Duodenal mucosa (tissue), 2 donors: ENCODE data around the gene KCNH1.
A peak's percentile ranks its signal among the peaks of the same experiment; 100 is the strongest.

Experiments used
- H3K27ac ChIP-seq: one replicate; pipeline ENCODE4 v1.7.0; 2013; ENCODE audit warnings: low read depth, low read length
- H3K27me3 ChIP-seq, 2 donors: one replicate each; pipeline ENCODE4 v1.7.0; 2013; ENCODE audit warnings: low read length in 2 of 2, control low read depth in 1 of 2; ENCODE audit not compliant: insufficient read depth in 2 of 2, control insufficient read depth in 1 of 2
- H3K36me3 ChIP-seq, 2 donors: one replicate each; pipeline ENCODE4 v1.7.0; 2013; ENCODE audit warnings: low read length in 2 of 2, control low read depth in 1 of 2; ENCODE audit not compliant: insufficient read depth in 2 of 2, control insufficient read depth in 1 of 2
- H3K4me1 ChIP-seq, 2 donors: one replicate each; pipeline ENCODE4 v1.7.0; 2013; ENCODE audit warnings: low read length in 2 of 2, control low read depth in 1 of 2; ENCODE audit not compliant: insufficient read depth in 2 of 2, control insufficient read depth in 1 of 2
- H3K4me3 ChIP-seq, 2 donors: one replicate each; pipeline ENCODE4 v1.7.0; 2013; ENCODE audit warnings: low read length in 2 of 2, low read depth in 1 of 2
- H3K9ac ChIP-seq, 2 donors: one replicate each; pipeline ENCODE4 v1.7.0; 2013; ENCODE audit warnings: low read length in 2 of 2, low read depth in 1 of 2
- H3K9me3 ChIP-seq, 2 donors: one replicate each; pipeline ENCODE4 v1.7.0; 2013; ENCODE audit warnings: low read length in 2 of 2, control low read depth in 1 of 2; ENCODE audit not compliant: control insufficient read depth in 1 of 2

Gene KCNH1

GRCh38 chr1:211135342-211135950 is 1.5 kb upstream of the KCNH1 start:
- H3K4me1 ChIP-seq = peaks cover 0 to 7% of the 10 kb centered on the region in 2 donors
- H3K9ac ChIP-seq = no peak overlapping the region
- no peak overlapping the region for H3K27ac ChIP-seq
- no peak overlapping the region for H3K4me3 ChIP-seq
- no peaks in the 10 kb centered on the region for H3K36me3 ChIP-seq
- H3K9me3 ChIP-seq = no peaks in the 10 kb centered on the region
- H3K27me3 ChIP-seq = peaks cover 26 to 46% of the 10 kb centered on the region in 2 donors

DNA sequence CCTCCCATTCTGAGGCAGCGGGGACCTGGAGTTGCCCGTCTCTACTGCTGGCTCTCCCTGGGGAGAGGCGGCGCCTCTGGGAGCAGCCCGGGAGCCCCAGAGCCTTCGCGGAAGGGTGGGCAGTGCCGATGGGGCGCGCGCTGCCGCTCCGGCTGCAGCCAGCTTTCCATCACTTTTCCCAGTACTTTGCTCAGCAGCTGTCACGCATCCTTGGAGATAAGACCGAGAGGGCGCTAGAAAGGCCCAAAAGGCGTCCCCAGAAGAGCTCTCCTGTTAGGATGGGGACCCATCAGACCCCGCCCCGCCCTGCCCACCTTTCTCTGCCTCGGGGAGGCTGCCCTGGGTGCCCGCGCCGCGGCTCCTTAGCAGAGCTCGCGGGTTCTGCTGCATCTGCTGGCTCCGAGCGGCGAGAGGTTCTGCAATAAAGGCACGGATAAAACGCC is 534 bp downstream of the KCNH1 start:
- H3K4me1 ChIP-seq = peaks cover 0 to 7% of the 10 kb centered on the region in 2 donors
- H3K36me3 ChIP-seq = no peaks in the 10 kb centered on the region
- H3K27ac ChIP-seq = no peak overlapping the region
- H3K27me3 ChIP-seq = peaks cover 28 to 46% of the 10 kb centered on the region in 2 donors
- H3K4me3 ChIP-seq = peak overlapping the region; percentile 46 to 54
- no peaks in the 10 kb centered on the region for H3K9me3 ChIP-seq
- no peak overlapping the region for H3K9ac ChIP-seq

DNA sequence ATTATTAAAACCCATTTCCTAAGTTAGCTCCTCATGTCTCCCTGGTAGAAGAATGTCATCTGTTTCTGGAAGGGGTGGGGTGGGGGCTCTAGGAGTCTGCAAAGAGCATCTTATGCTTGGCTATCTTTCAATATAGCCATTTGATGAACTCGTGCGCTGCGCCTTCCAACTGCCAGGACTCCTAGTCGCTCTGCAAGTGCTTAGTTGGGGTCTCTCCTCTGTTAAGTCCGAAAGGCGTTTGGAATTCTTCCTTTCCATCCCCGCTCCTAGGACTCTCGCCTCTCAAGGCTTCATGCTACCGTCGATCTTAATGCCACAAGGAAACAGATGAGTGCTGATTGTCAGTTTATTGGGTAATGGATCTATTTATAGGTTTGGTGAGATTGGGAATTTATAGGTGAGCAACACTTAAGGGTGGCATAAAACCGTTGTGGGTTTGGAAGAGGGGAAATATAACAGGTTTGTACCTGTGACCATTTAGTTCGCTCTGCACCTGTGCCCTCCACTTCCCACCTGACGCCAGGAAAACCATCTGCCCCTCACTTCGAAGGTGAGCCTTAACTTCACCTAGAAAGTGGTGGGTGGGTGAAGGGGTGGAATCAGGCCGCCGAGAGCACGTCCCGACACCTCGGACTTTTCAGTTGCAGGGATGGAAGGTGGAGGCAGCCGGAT is 1.1 kb downstream of the KCNH1 start:
- Histone ChIP-seq H3K9ac (no peak overlapping the region), H3K9me3 (no peaks in the 10 kb centered on the region), H3K27ac (no peak overlapping the region), H3K27me3 (peaks cover 28 to 46% of the 10 kb centered on the region in 2 donors), H3K36me3 (no peaks in the 10 kb centered on the region), H3K4me3 (peak overlapping the region; percentile 46 to 54), H3K4me1 (peaks cover 0 to 7% of the 10 kb centered on the region in 2 donors)

DNA sequence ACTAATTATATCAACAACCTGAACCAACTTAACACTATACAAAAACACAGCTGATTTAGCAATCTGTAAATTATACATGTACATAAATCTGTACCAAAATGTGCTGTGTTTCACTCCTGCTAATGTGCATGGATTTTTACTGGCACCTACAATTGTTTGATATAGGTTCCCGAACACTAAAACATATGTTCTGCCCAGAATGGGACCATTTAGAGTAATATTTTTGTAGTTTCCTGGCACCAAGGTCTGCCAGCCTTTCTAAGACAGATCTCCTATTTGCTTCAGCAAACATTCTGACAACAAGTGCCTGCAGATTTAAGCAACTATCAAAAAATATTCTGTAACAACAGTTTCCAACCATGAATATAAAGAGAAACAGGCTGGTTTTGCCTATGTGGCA is 4.2 kb downstream of the KCNH1 start:
- H3K4me3 ChIP-seq = no peak overlapping the region
- no peak overlapping the region for H3K9ac ChIP-seq
- H3K4me1 ChIP-seq = peaks cover 0 to 7% of the 10 kb centered on the region in 2 donors
- H3K27ac ChIP-seq = no peak overlapping the region
- no peaks in the 10 kb centered on the region for H3K9me3 ChIP-seq
- H3K27me3 ChIP-seq = peaks cover 22 to 28% of the 10 kb centered on the region in 2 donors
- H3K36me3 ChIP-seq = no peaks in the 10 kb centered on the region

- no peak overlapping the region for H3K27ac ChIP-seq
Measured at GRCh38 chr1:211127166-211127565, 6.8 kb downstream of the KCNH1 start.

DNA sequence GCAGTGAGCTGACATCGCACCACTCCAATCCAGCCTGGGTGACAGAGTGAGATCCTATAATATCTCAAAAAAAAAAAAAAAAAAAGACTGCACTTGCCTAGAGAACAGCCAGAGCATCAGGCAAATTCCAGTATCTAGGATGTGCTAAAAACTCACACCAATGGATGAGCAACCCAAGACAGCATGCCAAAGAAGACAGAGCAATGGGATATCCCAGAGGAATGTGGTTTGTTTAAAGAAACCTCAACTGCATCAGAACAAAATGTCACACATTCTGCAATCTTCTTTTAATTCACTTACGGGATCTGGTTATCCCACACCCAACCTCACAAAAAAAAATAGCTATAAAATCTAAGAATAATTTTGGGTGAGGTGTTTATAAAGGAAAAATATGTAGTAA is 7.3 kb downstream of the KCNH1 start:
- Histone ChIP-seq H3K27ac (no peak overlapping the region), H3K9ac (no peak overlapping the region), H3K27me3 (peaks cover under 1 to 3% of the 10 kb centered on the region in 2 donors)

More at GRCh38 chr1:211127166-211127565, 6.8 kb downstream of the KCNH1 start:
- H3K27me3 ChIP-seq = peaks cover 3 to 6% of the 10 kb centered on the region in 2 donors
- H3K4me3 ChIP-seq = no peak overlapping the region
- H3K9ac ChIP-seq = no peak overlapping the region
- H3K4me1 ChIP-seq = no peaks in the 10 kb centered on the region
- H3K9me3 ChIP-seq = no peaks in the 10 kb centered on the region
- H3K36me3 ChIP-seq = no peaks in the 10 kb centered on the region

DNA sequence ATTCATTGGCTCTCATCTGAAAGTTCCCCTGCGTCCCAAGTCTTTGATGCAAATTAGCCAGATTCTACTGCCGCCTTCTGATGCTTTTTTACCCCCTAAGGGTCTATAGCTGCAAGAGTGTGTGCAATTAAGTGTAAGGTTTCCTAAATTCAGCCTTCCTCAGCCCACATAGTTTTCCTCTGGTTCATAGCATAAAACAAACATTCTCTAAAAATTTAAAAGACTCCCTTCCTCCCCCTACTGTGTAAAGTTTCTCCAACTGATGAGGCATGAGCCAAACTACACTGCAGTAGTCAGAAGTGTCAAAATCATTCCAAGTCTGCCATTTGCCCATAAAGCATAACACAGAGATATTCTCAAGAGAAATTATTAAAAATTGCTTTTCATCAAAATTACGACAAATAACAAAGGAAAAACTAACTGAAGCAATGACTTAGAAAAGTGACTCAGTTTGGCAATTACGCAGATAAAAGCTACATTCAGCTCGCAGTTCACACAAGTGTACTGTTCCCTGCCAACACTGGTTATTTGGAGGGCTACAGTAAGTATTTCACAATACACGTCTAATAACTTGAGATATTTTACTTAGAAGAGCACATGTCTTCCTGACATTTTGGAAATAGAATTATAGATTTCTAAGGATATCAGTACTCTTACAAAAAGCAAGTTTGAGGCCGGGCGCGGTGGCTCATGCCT is 15.4 kb downstream of the KCNH1 start:
- Histone ChIP-seq H3K9me3 (no peaks in the 10 kb centered on the region), H3K36me3 (no peaks in the 10 kb centered on the region), H3K27me3 (no peaks in the 10 kb centered on the region), H3K4me1 (no peaks in the 10 kb centered on the region), H3K4me3 (no peak overlapping the region), H3K27ac (no peak overlapping the region), H3K9ac (no peak overlapping the region)

More for the DNA sequence above, 7.3 kb downstream of the KCNH1 start:
- Histone ChIP-seq H3K9me3 (no peaks in the 10 kb centered on the region), H3K4me1 (no peaks in the 10 kb centered on the region), H3K4me3 (no peak overlapping the region), H3K36me3 (no peaks in the 10 kb centered on the region)

- Histone ChIP-seq H3K27ac (no peak overlapping the region), H3K36me3 (no peaks in the 10 kb centered on the region), H3K4me3 (no peak overlapping the region), H3K4me1 (no peaks in the 10 kb centered on the region), H3K27me3 (no peaks in the 10 kb centered on the region), H3K9me3 (no peaks in the 10 kb centered on the region), H3K9ac (no peak overlapping the region)
Measured at GRCh38 chr1:211114446-211114845, 19.5 kb downstream of the KCNH1 start.

DNA sequence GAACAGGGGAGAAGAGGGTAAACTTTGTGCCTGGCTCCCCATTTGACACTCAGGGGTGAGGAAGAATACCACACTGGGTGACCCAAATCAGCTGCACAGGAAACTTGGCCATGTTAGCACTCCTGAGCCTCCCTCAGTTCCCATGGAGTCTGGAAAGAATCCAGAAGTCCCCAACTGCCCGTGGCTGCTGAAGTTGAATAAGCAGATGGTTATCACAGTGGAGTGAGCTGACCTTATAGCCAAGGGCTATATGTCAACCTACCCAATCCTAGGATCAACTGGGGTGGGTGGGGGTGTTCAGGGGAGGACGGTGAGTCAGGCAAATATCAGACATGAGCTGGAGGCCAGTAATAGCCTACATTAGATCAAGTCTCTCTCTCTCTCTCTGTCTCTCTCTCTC is 20.4 kb downstream of the KCNH1 start:
- no peak overlapping the region for H3K9ac ChIP-seq
- no peaks in the 10 kb centered on the region for H3K9me3 ChIP-seq
- H3K4me3 ChIP-seq = no peak overlapping the region
- H3K4me1 ChIP-seq = no peaks in the 10 kb centered on the region
- no peaks in the 10 kb centered on the region for H3K27me3 ChIP-seq
- H3K36me3 ChIP-seq = no peaks in the 10 kb centered on the region
- no peak overlapping the region for H3K27ac ChIP-seq

DNA sequence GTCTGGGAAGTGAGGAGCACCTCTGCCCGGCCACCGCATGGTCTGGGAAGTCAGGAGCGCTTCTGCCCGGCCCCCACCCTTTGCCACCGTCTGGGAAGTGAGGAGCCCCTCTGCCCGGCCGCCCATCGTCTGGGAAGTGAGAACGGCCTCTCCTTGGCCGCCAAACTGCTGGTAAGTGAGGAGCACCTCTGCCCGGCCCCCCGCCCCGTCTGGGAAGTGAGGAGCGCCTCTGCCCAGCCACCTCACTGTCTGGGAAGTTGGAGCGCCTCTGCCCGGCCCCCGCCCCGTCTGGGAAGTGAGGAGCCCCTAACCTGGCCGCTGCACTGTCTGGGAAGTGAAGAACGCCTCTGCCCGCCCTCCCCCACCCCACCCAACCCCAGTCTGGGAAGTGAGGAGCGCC is 22.6 kb downstream of the KCNH1 start:
- Histone ChIP-seq H3K9ac (no peak overlapping the region), H3K27ac (no peak overlapping the region), H3K4me3 (no peak overlapping the region), H3K27me3 (no peaks in the 10 kb centered on the region), H3K36me3 (no peaks in the 10 kb centered on the region), H3K4me1 (no peaks in the 10 kb centered on the region), H3K9me3 (no peaks in the 10 kb centered on the region)
